Testis (tissue), 3 donors: ENCODE data around the gene NRCAM. TPM values are rescaled to one million over a fixed set of nuclear protein-coding genes. Genes with fewer than 3 reads are reported as not detected.

ENCODE experiments used
- DNase-seq: peaks from one replicate; pipeline ENCODE4 v3.0.0-alpha.2; 2019
- H3K27ac ChIP-seq, 2 donors: fragments of 200-600 bp; sonication (generic); one replicate each; pipeline ENCODE4 v1.5.1; 2019
- H3K27me3 ChIP-seq: fragments of 200-600 bp; sonication (generic); one replicate; pipeline ENCODE4 v1.5.1; 2019
- H3K36me3 ChIP-seq: fragments of 200-600 bp; sonication (generic); one replicate; pipeline ENCODE4 v1.5.1; 2017; ENCODE audit warnings: low read depth; ENCODE audit errors: missing control alignments
- H3K4me1 ChIP-seq: fragments of 200-600 bp; sonication (generic); one replicate; pipeline ENCODE4 v1.5.1; 2019
- H3K4me3 ChIP-seq, 2 donors: fragments of 200-600 bp; sonication (generic); one replicate each; pipeline ENCODE4 v1.5.1; 2017 to 2019
- H3K9me3 ChIP-seq: fragments of 200-600 bp; sonication (generic); one replicate; pipeline ENCODE4 v1.5.1; 2017
- POLR2A ChIP-seq: fragments of 450-650 bp; IDR thresholded peaks from one replicate; pipeline ENCODE4 v1.6.1; 2017; ENCODE audit warnings: antibody characterized with exemption, mild to moderate bottlenecking, moderate library complexity
- WGBS, 2 donors: methylation state at CpG; one replicate each; pipeline ENCODE4 v1.1.5; 2018; 5-methylcytosine and 5-hydroxymethylcytosine counted together
- intact Hi-C: fragments of 100-400 bp; cut with DNase I; formaldehyde crosslinking; loops from one replicate; pipeline ENCODE4 v1.15.1; 2023; ENCODE audit warnings: low total_unique reads
- polyA plus RNA-seq: library from polyadenylated mRNA; stranded (reverse); fragments of 350-450 nt; fragmentation: Illumina TruSeq; extraction: RNeasy Lipid Tissue Mini Kit (QIAGEN cat#74804); gene quantifications from one replicate; pipeline ENCODE4 v1.2.3, GENCODE V29; 2014; ENCODE audit warnings: low read depth, low replicate concordance; ENCODE audit not compliant: insufficient read depth
- total RNA-seq, 2 donors: library from RNA; depleted of rRNA; stranded (reverse); fragments of >200 nt; gene quantifications; one replicate each; pipeline ENCODE4 v1.2.3, GENCODE V29; 2016
- TF ChIP-seq, protein P1 (sequence below), 3 experiments: fragments of 450-650 bp in 2 of 3; fragments of 200-600 bp in 1 of 3; sonication (generic) in 1 of 3; IDR thresholded peaks; one replicate each; pipeline ENCODE4 v1.5.1; 2016 to 2019; ENCODE audit warnings: antibody characterized with exemption in 3 of 3, mild to moderate bottlenecking in 2 of 3, moderate library complexity in 1 of 3

Gene NRCAM
- total and polyA plus RNA-seq, 3 donors from 2014 or later, result 7.4 to 11.4 (median 7.6) TPM

- TF ChIP-seq, protein P1, sequence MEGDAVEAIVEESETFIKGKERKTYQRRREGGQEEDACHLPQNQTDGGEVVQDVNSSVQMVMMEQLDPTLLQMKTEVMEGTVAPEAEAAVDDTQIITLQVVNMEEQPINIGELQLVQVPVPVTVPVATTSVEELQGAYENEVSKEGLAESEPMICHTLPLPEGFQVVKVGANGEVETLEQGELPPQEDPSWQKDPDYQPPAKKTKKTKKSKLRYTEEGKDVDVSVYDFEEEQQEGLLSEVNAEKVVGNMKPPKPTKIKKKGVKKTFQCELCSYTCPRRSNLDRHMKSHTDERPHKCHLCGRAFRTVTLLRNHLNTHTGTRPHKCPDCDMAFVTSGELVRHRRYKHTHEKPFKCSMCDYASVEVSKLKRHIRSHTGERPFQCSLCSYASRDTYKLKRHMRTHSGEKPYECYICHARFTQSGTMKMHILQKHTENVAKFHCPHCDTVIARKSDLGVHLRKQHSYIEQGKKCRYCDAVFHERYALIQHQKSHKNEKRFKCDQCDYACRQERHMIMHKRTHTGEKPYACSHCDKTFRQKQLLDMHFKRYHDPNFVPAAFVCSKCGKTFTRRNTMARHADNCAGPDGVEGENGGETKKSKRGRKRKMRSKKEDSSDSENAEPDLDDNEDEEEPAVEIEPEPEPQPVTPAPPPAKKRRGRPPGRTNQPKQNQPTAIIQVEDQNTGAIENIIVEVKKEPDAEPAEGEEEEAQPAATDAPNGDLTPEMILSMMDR (IDR thresholded peaks at IDR 0.05), result no peak
- no peak for TF ChIP-seq POLR2A
- Histone ChIP-seq H3K4me1 (no peaks in the 10 kb centered on the region), H3K9me3 (no peaks in the 10 kb centered on the region), H3K27me3 (no peaks in the 10 kb centered on the region), H3K4me3 (no peak overlapping the region), H3K27ac (no peak overlapping the region), H3K36me3 (no peaks in the 10 kb centered on the region)
- intact Hi-C loops, result no loop called here
- WGBS, 2 donors, result 89 to 97% methylated on average over 2 of the region's 2 CpGs
- DNase-seq, result no peak
Measured at GRCh38 chr7:108314049-108314448, 142.2 kb downstream of the NRCAM start.

GRCh38 chr7:108313086-108313485 lies 143.2 kb downstream of the NRCAM start:
- Histone ChIP-seq H3K27me3 (no peaks in the 10 kb centered on the region), H3K36me3 (no peaks in the 10 kb centered on the region), H3K4me1 (no peaks in the 10 kb centered on the region), H3K27ac (no peak overlapping the region), H3K4me3 (no peak overlapping the region), H3K9me3 (no peaks in the 10 kb centered on the region)
- 36 to 50% methylated on average over 3 of the region's 3 CpGs for WGBS, 2 donors
- no peak for DNase-seq
- TF ChIP-seq, protein P1 (IDR thresholded peaks at IDR 0.05), result no peak
- no peak for TF ChIP-seq POLR2A
- intact Hi-C loops, result no loop called here

- TF ChIP-seq, protein P1 (IDR thresholded peaks at IDR 0.05), result no peak
- no peak for TF ChIP-seq POLR2A
- no peak overlapping the region for H3K4me3 ChIP-seq
- no peaks in the 10 kb centered on the region for H3K36me3 ChIP-seq
- H3K27me3 ChIP-seq, result no peaks in the 10 kb centered on the region
- no peaks in the 10 kb centered on the region for H3K9me3 ChIP-seq
- H3K27ac ChIP-seq, result no peak overlapping the region
- no peaks in the 10 kb centered on the region for H3K4me1 ChIP-seq
- WGBS, 2 donors, result 95 to 99% methylated on average over 3 of the region's 3 CpGs
- intact Hi-C loops, result no loop called here
- no peak for DNase-seq
Measured at GRCh38 chr7:108311446-108312168, 144.6 kb downstream of the NRCAM start.

- Histone ChIP-seq H3K4me3 (no peak overlapping the region), H3K27me3 (no peaks in the 10 kb centered on the region), H3K27ac (no peak overlapping the region), H3K9me3 (no peaks in the 10 kb centered on the region), H3K36me3 (no peaks in the 10 kb centered on the region), H3K4me1 (no peaks in the 10 kb centered on the region)
- DNase-seq, result no peak
- intact Hi-C loops, result no loop called here
- TF ChIP-seq POLR2A, result no peak
- TF ChIP-seq, protein P1 (IDR thresholded peaks at IDR 0.05), result no peak
- 46 to 55% methylated on average over 2 of the region's 2 CpGs for WGBS, 2 donors
Measured at GRCh38 chr7:108310351-108310750, 145.9 kb downstream of the NRCAM start.

DNA sequence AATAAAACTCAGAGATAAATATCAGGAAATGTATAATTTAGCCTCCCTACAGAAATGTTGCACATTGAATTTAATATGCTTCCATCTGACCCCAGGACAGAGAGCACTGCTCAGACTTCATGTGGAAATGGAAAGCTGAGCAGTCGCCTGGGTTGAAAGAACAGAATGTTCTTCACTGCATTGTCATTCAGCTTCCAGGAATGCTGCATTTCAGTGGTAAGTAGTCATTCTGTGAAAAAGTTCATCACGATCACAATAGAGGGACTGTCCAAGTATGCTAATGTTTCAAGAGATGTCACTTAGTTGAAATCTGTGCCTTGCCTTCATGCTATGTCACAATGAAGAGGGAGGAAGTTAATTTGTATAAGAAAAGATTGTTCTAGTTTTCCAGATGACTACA lies 147.3 kb downstream of the NRCAM start:
- Histone ChIP-seq H3K27ac (no peak overlapping the region), H3K4me3 (no peak overlapping the region), H3K27me3 (no peaks in the 10 kb centered on the region), H3K9me3 (no peaks in the 10 kb centered on the region), H3K36me3 (no peaks in the 10 kb centered on the region), H3K4me1 (no peaks in the 10 kb centered on the region)
- intact Hi-C loops, result no loop called here
- DNase-seq, result no peak
- WGBS, 2 donors, result 38 to 53% methylated on average over 2 of the region's 2 CpGs
- TF ChIP-seq, protein P1 (IDR thresholded peaks at IDR 0.05), result no peak
- no peak for TF ChIP-seq POLR2A
